MM.1S (cell line): ENCODE data around the gene CST8.
"Not testable (repeated sequence)": the region's sequence is repeated elsewhere in the genome, so short reads cannot be mapped to it uniquely, and the experiment has no call there.

Source experiments
- EZH2 ChIP-seq: fragments of 300-600 bp; sonication (generic); optimal IDR thresholded peaks from 2 replicates; pipeline ENCODE3; 2017; ENCODE audit warnings: low read depth, mild to moderate bottlenecking, antibody characterized with exemption, low read length, mixed read lengths
- EZH2phosphoT487 ChIP-seq: fragments of 300-600 bp; sonication (generic); IDR thresholded peaks from 2 replicates; pipeline ENCODE4 v1.6.1; 2018; ENCODE audit warnings: antibody characterized with exemption, low read length
- TF ChIP-seq, protein P1 (sequence below): fragments of 300-600 bp; sonication (generic); IDR thresholded peaks from 2 replicates; pipeline ENCODE4 v1.5.1; 2016; ENCODE audit warnings: antibody characterized with exemption, low read length, mixed read lengths

DNA sequence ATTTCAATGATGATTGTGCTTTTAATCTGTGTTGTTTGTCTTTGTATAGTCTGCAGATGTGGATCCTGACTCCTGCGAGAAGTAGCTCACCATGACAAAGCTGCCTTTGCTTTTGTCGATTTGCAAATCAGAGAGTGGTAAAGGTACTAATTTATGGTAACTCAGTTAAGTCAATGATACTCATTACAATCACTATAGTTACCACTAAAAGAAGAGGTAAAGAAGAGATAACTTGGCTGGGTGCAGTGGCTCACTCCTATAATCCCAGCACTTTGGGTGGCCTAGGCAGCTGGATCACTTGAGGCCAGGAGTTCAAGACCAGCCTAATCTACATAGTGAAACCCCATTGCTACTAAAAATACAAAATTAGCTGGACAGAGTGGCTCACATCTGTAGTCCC is 17.6 kb upstream of the CST8 start:
- TF ChIP-seq, protein P1, sequence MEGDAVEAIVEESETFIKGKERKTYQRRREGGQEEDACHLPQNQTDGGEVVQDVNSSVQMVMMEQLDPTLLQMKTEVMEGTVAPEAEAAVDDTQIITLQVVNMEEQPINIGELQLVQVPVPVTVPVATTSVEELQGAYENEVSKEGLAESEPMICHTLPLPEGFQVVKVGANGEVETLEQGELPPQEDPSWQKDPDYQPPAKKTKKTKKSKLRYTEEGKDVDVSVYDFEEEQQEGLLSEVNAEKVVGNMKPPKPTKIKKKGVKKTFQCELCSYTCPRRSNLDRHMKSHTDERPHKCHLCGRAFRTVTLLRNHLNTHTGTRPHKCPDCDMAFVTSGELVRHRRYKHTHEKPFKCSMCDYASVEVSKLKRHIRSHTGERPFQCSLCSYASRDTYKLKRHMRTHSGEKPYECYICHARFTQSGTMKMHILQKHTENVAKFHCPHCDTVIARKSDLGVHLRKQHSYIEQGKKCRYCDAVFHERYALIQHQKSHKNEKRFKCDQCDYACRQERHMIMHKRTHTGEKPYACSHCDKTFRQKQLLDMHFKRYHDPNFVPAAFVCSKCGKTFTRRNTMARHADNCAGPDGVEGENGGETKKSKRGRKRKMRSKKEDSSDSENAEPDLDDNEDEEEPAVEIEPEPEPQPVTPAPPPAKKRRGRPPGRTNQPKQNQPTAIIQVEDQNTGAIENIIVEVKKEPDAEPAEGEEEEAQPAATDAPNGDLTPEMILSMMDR, result not testable (repeated sequence)
- TF ChIP-seq EZH2, EZH2phosphoT487: not testable (repeated sequence)
